Mesenchymal stem cell (in vitro differentiated cells and primary cell): Measurements from ENCODE around the gene BCL2L2. TPM values are rescaled to one million over a fixed set of nuclear protein-coding genes. Genes with fewer than 3 reads are reported as not detected.
A peak's percentile ranks its signal among the peaks of the same experiment; 100 is the strongest.

Experiments used
- DNase-seq: peaks from one replicate; pipeline ENCODE4 v3.0.0-alpha.2; 2013
- H2AFZ ChIP-seq: one replicate; pipeline ENCODE4 v1.6.1; 2013; ENCODE audit warnings: low read depth, mild to moderate bottlenecking, control low read depth, inconsistent platforms, low read length, moderate library complexity
- H2AK5ac ChIP-seq: 2 replicates; pipeline ENCODE4 v1.6.1; 2013; ENCODE audit warnings: low read length, moderate library complexity, mild to moderate bottlenecking, inconsistent platforms; ENCODE audit not compliant: severe bottlenecking
- H2BK120ac ChIP-seq: one replicate; pipeline ENCODE4 v1.6.1; 2013; ENCODE audit warnings: low read depth, mild to moderate bottlenecking, inconsistent platforms, low read length, moderate library complexity
- H2BK12ac ChIP-seq, 2 experiments: one replicate each; pipeline ENCODE4 v1.6.1; 2013; ENCODE audit warnings: inconsistent platforms in 2 of 2, low read length in 2 of 2, mild to moderate bottlenecking in 2 of 2, moderate library complexity in 2 of 2, control low read depth in 1 of 2
- H2BK15ac ChIP-seq: one replicate; pipeline ENCODE4 v1.6.1; 2013; ENCODE audit warnings: mild to moderate bottlenecking, low read depth, inconsistent platforms; ENCODE audit not compliant: poor library complexity, severe bottlenecking
- H2BK5ac ChIP-seq: 2 replicates; pipeline ENCODE4 v1.6.1; 2013; ENCODE audit warnings: low read depth, mild to moderate bottlenecking, low read length, control low read depth, inconsistent platforms; ENCODE audit not compliant: poor library complexity, severe bottlenecking
- H3K14ac ChIP-seq, 2 experiments: one replicate each; pipeline ENCODE4 v1.6.1; 2013; ENCODE audit warnings: inconsistent platforms in 2 of 2, low read length in 2 of 2, control low read depth in 1 of 2, mild to moderate bottlenecking in 1 of 2, moderate library complexity in 1 of 2
- H3K18ac ChIP-seq, 2 experiments: one replicate each; pipeline ENCODE4 v1.6.1; 2013; ENCODE audit warnings: inconsistent platforms in 2 of 2, low read length in 2 of 2, control low read depth in 1 of 2, low read depth in 1 of 2, mild to moderate bottlenecking in 1 of 2
- H3K23ac ChIP-seq, 2 experiments: one replicate each; pipeline ENCODE4 v1.6.1; 2013; ENCODE audit warnings: inconsistent platforms in 2 of 2, low read length in 2 of 2, mild to moderate bottlenecking in 2 of 2, moderate library complexity in 2 of 2, control low read depth in 1 of 2
- H3K27ac ChIP-seq: 2 replicates; pipeline ENCODE4 v1.5.1; 2013; ENCODE audit warnings: mild to moderate bottlenecking, moderate library complexity, low read length, control low read depth, inconsistent platforms; ENCODE audit not compliant: poor library complexity, severe bottlenecking
- H3K27me3 ChIP-seq, 2 experiments: 2 replicates each; pipeline versions ENCODE4 v1.6.1 to v1.7.0; 2013; ENCODE audit warnings: low read length in 2 of 2, mild to moderate bottlenecking in 2 of 2, moderate library complexity in 2 of 2, control low read depth in 1 of 2, inconsistent platforms in 1 of 2; ENCODE audit not compliant: control insufficient read depth in 1 of 2, insufficient read depth in 1 of 2
- H3K36me3 ChIP-seq, 2 experiments: 2 replicates each; pipeline versions ENCODE4 v1.6.1 to v1.7.0; 2013; ENCODE audit warnings: low read length in 2 of 2, control low read depth in 1 of 2, inconsistent platforms in 1 of 2, low read depth in 1 of 2, mild to moderate bottlenecking in 1 of 2; ENCODE audit not compliant: insufficient read depth in 2 of 2, control insufficient read depth in 1 of 2
- H3K4ac ChIP-seq, 2 experiments: one replicate each; pipeline ENCODE4 v1.6.1; 2013; ENCODE audit warnings: inconsistent platforms in 2 of 2, low read length in 2 of 2, mild to moderate bottlenecking in 2 of 2, moderate library complexity in 2 of 2, control low read depth in 1 of 2, low read depth in 1 of 2
- H3K4me1 ChIP-seq: 2 replicates; pipeline ENCODE4 v1.6.1; 2013; ENCODE audit warnings: low read depth, low read length, control low read depth; ENCODE audit not compliant: control insufficient read depth, insufficient read depth
- H3K4me2 ChIP-seq: 2 replicates; pipeline ENCODE4 v1.6.1; 2013; ENCODE audit warnings: low read length, mild to moderate bottlenecking, inconsistent platforms; ENCODE audit not compliant: poor library complexity, severe bottlenecking
- H3K4me3 ChIP-seq, 2 experiments: 2 replicates each; pipeline versions ENCODE4 v1.5.1 to v1.7.0; 2013; ENCODE audit warnings: low read length in 2 of 2, mild to moderate bottlenecking in 2 of 2, control low read depth in 1 of 2, low read depth in 1 of 2; ENCODE audit not compliant: insufficient read depth in 1 of 2
- H3K79me1 ChIP-seq: replicated peaks from 2 replicates; pipeline ENCODE4 v1.6.1; 2013; ENCODE audit warnings: mild to moderate bottlenecking, control low read depth, low read length, inconsistent platforms; ENCODE audit not compliant: poor library complexity, severe bottlenecking
- H3K9ac ChIP-seq: 2 replicates; pipeline ENCODE4 v1.7.0; 2013; ENCODE audit warnings: mild to moderate bottlenecking, low read length, moderate library complexity
- H3K9me3 ChIP-seq: 2 replicates; pipeline ENCODE4 v1.7.0; 2013; ENCODE audit warnings: mild to moderate bottlenecking, low read length; ENCODE audit not compliant: control insufficient read depth
- H4K8ac ChIP-seq: one replicate; pipeline ENCODE4 v1.6.1; 2013; ENCODE audit warnings: inconsistent platforms, mild to moderate bottlenecking, low read length, moderate library complexity
- H4K91ac ChIP-seq: one replicate; pipeline ENCODE4 v1.6.1; 2013; ENCODE audit warnings: mild to moderate bottlenecking, low read length, inconsistent platforms
- WGBS: methylation state at CpG from one replicate; pipeline ENCODE4 v1.1.7; 2013; ENCODE audit warnings: mixed read lengths; 5-methylcytosine and 5-hydroxymethylcytosine counted together
- small RNA-seq: library from polyadenylated mRNA; stranded (forward); fragments of <200 nt; extraction: miRNeasy Mini kit (QIAGEN cat#:217004); gene quantifications from one replicate; pipeline ENCODE3, GENCODE V24; 2013; ENCODE audit warnings: low read depth

BCL2L2 gene

DNA sequence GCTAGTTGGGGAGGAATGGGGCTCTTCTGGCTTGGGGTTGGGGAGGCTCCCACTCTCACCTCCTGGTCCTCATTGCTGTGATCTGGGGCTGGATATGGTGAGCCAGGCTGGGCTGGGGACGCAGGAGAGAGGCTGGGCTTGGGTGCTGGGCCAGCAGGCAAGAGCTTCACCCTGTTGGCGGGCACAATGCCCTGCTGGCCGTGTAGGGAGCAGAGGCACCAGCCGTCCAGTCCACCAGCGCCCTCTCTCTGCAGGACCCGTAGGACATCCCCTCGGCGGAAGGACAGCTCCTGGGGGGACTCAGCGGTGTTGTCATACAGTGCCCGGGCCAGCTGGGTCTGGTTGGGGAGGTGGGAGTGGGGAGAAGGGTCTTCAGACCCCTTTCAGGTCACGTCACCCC is 53.9 kb downstream of the BCL2L2 start:
- no peak overlapping the region for H3K27ac ChIP-seq
- no peaks in the 10 kb centered on the region for H3K9me3 ChIP-seq
- H4K8ac ChIP-seq, result no peak overlapping the region
- no peak overlapping the region for H2BK5ac ChIP-seq
- H2BK120ac ChIP-seq, result no peak overlapping the region
- no peak overlapping the region for H2AK5ac ChIP-seq
- H3K27me3 ChIP-seq, result peaks cover 0 to 15% of the 10 kb centered on the region in 2 experiments
- H2BK12ac ChIP-seq, result no peak overlapping the region
- no peak for DNase-seq
- H4K91ac ChIP-seq, result no peak overlapping the region
- peaks cover 12 to 37% of the 10 kb centered on the region in 2 experiments for H3K36me3 ChIP-seq
- H3K4ac ChIP-seq, result no peak overlapping the region
- 81% methylated on average over 11 of the region's 11 CpGs for WGBS
- peak overlapping the region; percentile 84 for H3K9ac ChIP-seq
- H3K79me1 ChIP-seq, result peaks cover 30% of the 10 kb centered on the region
- H3K4me3 ChIP-seq, result no peak overlapping the region
- no peak overlapping the region for H3K14ac ChIP-seq
- H3K4me1 ChIP-seq, result peaks cover 14% of the 10 kb centered on the region
- H2AFZ ChIP-seq, result no peak overlapping the region
- H3K4me2 ChIP-seq, result no peak overlapping the region
- no peak overlapping the region for H2BK15ac ChIP-seq
- peak overlapping the region in 1 of 2 experiments; percentile 54 for H3K23ac ChIP-seq
- no peak overlapping the region for H3K18ac ChIP-seq

DNA sequence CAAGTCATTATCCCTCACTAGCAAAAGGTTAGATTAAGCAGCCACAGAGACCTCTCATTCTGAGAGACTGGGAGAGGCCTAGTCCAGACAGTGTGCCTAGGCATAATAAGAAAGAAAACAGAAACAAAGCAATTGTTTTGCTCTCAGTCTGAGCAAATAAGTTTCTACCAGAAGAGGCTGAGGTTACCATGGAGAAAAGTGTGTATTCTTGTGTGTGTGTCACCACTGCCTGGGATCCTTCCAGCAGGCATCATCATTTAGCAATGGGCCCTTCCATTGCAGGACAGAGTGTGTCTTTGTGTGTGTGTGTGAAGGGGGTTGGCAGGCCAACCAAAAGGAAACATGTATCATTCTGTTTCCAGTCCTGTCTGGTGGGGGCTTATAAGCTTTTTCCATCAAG is 54.7 kb downstream of the BCL2L2 start:
- peaks cover 7 to 34% of the 10 kb centered on the region in 2 experiments for H3K36me3 ChIP-seq

More for the DNA sequence above, 54.7 kb downstream of the BCL2L2 start:
- Histone ChIP-seq H4K91ac (no peak overlapping the region), H4K8ac (no peak overlapping the region), H2AK5ac (no peak overlapping the region), H3K23ac (no peak overlapping the region), H2BK15ac (no peak overlapping the region), H3K79me1 (peaks cover 30% of the 10 kb centered on the region), H3K9ac (peak overlapping the region; percentile 84), H3K27me3 (peaks cover 0 to 20% of the 10 kb centered on the region in 2 experiments), H3K4ac (no peak overlapping the region), H2BK5ac (no peak overlapping the region), H3K27ac (no peak overlapping the region), H2AFZ (no peak overlapping the region), H3K4me2 (no peak overlapping the region), H3K4me3 (no peak overlapping the region), H2BK120ac (no peak overlapping the region), H2BK12ac (no peak overlapping the region), H3K14ac (no peak overlapping the region), H3K9me3 (no peaks in the 10 kb centered on the region), H3K4me1 (peaks cover 17% of the 10 kb centered on the region), H3K18ac (no peak overlapping the region)
- peak; percentile 86 for DNase-seq

Small RNA genes within 50 kb of the gene (small RNA-seq; reads per million reads assigned to genes)
- gene RNU6-1046P, result not detected
